Suppressor macrophage treated with lipopolysaccharide for 4 hours (primary cell): Measurements from ENCODE around the gene SQSTM1.
A peak's percentile ranks its signal among the peaks of the same experiment; 100 is the strongest.

Experiments used
- DNase-seq: peaks from one replicate; pipeline ENCODE4 v3.0.0-alpha.2; 2020

SQSTM1 gene

DNA sequence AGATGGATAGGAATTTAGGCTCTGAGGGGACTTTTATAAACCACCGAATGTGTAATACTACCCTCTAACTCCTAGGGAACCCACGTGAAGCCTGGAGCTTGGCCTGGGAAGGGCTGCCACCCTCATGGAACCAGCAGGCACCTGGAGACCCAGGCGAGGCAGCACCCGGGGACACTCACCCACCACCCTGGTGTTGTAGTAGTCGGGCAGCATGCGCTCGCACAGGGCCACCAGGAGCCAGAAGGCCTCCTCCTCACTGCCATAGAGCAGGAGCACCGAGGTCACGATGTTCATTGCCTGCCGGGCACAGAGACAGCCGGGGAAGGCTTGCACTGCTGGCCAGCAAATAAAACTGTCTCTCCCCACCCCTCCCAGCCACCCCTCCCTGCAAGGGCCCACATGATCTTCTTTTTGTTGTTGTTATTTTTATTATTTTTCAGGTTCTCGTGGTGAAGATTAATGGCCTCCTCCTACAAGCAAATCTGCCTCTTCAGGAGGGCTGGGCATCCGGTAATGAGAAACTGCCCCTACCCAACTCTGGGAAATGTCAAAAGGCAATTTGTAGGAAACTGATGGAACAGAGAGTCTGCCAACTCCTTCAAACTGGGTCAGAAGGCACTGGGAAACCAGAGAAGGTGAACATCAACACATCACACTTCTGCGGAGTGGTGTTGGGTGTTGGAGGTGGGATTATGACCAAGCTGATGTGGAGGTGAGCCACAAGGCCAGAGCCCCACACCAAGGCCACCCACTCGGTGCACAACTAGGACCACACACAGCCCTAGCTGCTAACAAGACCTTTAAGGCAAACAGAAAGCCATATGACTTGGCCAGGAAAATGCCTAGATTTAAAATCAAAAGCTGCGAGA, 55.3 kb downstream of the SQSTM1 start:
- no peak for DNase-seq

DNA sequence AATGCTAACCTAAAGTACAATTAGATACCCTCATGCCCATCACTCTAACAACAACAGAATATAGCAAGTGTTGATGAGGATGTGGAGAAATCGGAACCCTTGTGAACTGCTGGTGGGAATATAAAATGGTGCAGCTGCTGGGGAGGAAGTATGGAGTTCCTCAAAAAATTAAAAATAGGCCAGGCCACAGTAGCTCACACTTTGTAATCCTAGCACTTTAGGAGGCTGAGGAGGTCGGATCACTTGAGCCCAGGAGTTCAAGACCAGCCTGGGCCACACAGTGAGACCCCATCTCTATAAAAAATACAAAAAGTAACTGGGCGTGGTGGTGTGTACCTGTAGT, 55.9 kb downstream of the SQSTM1 start:
- peak; percentile 12 for DNase-seq

DNA sequence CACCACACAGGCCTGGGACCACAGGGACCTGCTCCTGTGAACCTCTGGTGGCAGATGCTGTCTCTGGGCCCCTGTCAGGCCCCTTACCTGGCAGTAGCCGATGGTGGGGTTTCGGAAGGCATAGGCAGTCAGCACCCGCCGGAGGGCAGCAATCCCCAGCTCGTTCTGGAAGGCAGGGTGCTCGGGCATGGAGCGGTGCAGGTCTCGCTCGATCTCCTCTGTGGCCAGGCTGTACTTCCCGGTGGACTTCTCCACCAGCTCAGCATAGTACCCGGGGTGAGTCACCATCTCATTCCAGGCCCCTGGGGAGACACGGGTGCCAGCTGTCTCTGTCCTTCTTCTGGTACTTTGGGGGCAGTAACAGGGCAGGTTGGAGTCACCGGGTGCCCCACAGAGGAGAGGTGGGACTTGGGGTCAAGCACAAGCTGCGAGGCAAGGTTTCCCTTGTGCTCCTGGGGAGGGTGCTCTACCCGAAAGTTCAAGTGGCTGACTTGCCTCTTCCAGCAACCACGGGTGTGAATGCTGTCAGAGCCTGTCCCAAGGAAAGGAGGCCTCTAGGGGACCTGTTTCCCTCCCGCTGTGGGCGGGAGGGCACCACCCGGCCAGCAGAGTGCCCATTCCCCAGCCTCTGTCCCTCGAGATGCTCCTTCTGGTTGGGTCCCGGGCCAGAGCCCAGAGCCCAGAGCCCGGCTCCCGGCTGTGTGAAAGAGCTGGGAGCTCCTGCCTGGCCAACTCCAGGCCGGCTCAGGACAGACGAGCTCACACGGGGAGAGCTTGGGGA, 57.7 kb downstream of the SQSTM1 start:
- DNase-seq: no peak

DNA sequence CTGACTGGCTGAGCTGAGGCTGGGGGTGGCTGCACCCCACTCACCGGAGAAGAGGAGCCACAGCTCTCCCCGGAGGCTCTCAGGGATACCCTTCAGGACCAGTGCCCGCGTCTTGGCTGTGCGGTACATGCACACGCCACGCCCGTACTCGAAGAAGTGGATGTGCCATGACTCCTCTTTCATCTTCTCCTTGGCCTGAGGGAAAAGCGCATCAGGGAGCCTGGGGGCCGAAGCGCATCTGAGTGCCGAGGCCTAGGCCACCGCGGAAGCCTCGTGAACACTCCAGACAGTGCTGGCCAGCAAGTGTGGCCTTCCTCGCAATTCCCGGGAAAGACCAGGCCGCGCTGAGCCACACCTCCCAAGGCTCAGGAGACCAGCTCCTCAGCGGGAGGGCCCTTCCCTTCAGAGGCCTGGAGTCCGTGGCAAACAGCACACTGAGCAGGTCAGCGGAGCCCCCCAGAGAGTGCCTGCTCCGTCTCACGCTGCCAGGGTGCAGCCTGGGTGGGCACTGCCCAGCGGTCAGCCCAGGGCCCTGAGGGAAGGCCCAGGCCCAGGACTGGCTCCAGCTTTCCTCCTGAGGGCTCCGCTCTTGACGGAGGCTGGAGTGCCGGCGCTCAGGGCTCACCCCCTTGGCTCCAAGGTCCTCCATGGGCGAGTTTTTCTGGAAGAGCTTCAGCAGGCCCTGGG, 58.4 kb downstream of the SQSTM1 start:
- no peak for DNase-seq

DNA sequence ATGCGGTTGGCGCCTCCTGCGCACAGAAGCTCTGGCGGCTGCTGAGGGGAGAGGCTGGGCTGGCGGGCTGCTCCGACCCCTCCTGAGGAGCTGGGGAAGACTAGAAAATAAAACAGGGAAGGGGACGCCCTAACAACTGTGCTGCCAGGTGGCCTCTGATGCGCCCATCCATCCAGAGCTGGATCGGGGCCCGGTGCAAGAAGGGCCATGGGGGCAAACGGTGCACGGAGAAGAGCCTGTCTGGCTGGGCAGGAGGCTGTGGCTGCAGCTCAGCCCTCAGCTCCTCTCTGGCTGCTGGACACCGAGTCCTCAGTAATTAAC, 58.9 kb downstream of the SQSTM1 start:
- DNase-seq: no peak

DNA sequence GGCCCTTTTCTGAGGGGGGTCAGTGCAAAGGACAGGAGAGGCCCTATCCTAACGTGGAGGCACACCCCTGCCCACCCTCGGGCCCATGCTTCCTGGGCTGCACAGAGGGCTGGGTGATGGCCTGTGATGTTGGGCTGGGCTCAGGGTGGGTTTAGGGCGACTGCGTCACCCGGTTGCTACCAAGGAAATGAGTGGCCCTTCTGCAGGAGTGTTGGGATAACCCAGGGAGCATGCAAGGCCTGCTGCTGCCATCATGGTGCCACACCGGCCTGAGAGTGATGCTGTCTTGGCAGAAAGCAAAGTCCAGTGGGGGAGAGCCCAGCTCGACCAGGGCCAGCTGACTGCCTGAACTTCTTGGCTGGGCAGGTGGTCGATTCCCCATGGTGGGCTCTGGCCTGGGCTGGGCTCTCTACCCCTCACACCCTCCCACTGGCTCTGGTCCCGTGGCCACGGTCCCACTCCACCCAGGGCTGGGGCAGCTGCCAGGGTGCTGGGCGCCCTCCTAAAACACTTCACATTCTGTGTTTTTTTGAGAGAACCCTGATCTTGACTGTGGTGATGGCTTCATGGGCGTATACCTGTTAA, 59.5 kb downstream of the SQSTM1 start:
- no peak for DNase-seq

DNA sequence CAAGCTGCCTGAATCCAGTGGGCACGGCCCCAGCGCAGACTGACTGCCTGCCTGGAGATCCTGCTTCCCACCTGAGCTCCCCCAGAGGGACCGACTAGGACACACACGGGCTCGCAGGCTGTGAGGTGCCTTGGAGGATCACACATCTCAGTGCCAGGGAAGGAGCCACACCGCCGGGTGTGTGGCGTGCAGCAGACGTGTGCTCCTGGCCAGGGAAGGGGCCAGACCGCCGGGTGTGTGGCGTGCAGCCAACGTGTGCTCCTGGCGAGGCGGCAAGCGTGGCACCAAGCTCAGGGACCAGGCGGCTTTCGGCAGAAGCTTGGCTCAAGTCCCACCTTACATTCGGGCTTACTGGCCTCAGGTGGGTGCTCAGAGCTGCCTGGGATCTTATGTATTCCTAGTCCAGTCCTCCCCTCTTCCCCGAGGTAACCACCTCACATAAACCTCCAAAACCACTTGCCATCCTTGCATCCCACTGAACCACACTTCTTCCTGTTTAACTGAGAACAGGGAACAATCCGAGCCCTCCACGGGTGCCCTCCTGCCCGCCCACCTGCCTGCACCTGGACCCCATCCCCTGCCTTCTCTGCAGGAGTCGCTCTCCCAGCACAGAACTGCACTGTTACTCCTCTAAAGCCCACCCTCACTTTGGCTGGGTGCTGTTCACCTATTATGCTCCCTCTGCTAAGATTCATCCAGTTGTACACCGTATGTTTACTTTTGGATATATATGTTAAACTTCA, 60.3 kb downstream of the SQSTM1 start:
- DNase-seq: no peak

DNA sequence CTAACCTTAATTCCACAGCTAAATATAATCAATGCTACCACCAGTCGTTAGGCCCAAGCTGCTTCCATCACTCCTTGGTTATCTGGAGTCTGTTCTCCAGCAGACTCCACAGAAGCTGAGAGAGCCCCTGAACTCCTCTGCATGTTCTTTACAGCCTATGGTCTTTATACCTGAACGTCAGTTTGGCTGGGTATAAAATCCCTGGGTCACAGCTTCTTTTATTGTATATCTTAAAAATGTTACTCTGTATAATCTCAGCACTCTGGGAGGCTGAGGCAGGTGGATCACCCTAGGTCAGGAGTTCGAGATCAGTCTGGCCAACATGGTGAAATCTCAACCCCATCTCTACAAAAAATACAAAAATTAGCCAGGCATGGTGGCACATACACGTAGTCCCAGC, 61.6 kb downstream of the SQSTM1 start:
- no peak for DNase-seq

DNA sequence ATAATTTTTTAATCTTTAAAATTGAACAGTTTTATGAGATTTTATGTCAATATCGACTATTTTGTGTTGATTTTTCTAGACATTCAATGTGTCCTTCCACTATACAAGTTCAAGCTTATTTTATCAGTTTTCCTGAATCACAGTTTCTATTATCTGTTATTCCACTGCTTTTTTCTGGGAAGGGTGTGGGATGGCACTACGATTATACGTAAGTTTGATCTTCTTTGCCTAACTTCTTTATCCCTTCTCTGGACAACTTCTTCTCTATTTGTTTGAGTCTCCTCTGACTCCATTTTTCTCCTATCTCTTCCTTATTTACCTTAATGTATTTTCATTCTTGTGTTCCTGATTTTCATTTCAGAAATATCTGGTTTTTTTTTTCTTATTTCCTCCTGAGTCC, 62.5 kb downstream of the SQSTM1 start:
- no peak for DNase-seq

DNA sequence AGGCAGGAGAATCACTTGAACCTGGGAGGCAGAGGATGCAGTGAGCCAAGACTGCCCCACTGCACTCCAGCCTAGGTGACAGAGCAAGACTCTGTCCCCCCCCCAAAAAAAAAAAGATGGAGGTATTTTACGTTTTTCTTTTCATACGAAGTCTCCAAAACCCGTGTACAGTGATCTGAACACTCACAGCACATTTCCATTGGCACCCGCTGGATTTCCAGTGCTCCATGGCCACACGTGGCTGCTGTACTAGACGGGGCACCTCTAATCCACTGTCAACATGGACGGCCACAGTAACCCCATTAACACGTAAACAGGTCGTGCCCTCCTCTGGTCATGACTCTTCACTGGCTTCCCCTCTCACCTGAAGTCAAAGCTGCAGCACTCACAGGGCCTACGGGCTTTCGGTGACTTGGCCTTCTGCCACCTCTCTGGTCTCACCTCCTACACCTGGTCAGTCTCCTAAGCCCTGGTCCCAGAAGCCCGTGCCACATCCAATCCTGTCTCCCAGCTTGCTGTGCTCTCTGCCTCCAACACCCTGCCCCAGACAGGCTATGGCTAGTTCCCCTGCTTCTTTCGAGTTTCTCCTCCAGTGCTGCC, 64.9 kb downstream of the SQSTM1 start:
- DNase-seq: no peak

DNA sequence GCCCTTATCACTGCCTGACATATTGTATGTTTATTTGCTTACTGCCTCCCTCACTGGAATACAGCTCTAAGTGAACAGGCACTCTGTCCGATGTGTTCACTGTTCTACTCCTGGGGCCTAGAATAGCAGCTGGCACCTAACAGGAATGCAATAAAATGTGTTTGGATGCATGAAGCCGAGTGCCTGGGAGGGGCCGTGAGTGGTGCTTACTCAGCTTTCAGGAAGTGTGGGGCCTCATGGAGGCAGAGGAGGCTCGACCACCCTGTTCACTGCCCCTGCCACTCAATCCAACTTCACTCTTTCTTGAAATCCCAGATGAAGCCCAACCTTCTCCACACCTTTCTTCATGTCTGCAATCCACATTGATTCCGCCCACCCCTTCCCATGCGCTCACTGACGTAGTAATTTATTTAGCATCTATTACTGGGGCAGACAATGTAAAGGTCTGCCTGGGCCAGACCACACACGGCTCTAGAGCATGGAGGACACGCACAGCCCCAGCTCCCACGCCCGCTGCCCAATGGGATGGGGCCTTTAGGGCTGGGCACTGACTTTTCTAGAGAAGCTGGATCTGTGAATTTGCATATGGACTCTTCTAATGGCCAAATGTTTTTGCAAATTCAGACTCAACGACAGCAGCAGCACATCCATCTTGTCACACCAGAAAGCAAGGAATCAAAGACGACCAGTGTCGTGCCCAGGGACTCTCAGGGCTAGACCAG, 65.6 kb downstream of the SQSTM1 start:
- no peak for DNase-seq

DNA sequence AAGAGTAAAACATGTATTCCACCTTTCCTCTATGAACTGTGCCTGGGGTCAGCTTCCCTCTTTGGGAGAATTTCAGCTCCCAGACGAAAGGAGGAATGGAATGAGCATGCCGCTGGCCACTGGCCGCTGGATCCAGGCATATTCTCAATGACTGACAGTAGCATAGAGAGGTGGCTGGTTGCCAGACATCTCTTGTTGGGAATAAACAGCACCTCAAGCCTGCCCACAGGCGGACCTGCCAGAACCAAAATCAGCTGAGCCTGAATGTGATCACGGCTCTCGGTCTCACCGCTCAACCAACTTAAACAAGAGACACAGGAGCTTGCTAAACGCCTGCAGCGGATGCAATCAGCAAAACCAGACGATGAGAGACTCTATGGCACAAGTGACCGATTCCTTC, 66.4 kb downstream of the SQSTM1 start:
- no peak for DNase-seq
